SKM-1 treated with dmso at 0.1 percent for 144 hours (cell line): ENCODE measurements around the gene NCKAP5.

Source experiments
- DNase-seq: peaks from one replicate; lab custom pipeline; 2025; ENCODE audit not compliant: unreplicated experiment; lab: John Stamatoyannopoulos, UW

The NCKAP5 gene

DNA sequence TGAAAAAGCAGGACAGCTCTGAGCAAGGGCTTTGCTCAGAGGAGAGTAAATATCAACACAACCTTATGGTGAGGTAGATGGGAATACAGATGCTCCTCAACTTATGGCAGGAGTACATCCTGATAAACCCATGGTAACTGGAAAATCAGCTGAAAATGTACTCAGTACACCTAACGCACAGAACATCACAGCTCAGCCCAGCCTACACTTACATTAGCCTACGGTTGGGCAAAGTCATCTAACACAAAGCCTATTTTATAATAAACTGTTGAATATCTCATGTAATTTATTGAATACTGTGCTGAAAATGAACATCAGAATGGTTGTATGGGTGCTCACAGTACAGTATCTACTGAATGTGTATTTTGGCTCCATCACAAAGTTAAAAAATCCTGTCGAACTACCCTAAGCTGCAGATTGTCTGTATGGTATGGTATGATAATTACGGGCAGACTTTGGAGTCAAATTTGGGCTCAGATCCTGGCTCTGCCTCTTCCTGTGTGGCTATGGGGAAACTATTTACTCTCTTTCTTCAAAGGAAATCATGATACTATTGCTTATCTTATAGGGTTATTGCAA is 778.0 kb downstream of the NCKAP5 start:
- no peak for DNase-seq

GRCh38 chr2:132789066-132789465 is 779.2 kb downstream of the NCKAP5 start:
- DNase-seq, result no peak

- no peak for DNase-seq
These were observed 779.9 kb downstream of the NCKAP5 start for GRCh38 chr2:132788310-132788838.

- DNase-seq, result no peak
These were observed 784.4 kb downstream of the NCKAP5 start for GRCh38 chr2:132783883-132784282.

DNA sequence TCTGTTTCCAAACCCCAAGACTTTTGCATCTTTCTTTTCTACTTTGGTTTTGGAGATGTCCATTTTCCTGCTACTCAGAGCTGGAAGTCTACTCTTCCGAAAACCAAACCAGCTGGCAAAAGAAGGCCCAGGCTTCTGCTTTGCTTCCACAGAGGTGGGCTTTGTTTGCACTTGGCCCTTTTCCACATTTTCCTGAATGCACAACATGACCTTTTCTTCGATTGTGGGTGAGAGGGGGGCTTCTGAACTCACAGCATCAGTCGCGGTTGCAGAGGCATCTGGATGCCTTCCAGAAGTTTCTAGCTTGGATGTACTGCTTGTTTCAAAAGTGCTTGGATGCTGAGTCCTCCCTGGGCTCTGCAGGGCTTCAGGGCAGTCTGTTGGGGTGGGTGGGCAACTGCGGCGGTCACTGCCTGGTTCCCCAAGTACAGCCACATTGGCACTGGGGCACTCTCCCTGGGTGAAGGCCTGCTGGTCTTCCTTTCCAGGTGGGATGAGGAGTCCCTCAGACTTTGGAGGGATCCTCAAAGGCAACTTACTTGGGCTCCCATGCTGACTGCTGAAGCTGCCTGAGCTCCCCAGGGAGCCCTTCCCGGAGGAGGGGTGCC is 786.0 kb downstream of the NCKAP5 start:
- DNase-seq, result no peak

- no peak for DNase-seq
These were observed 787.6 kb downstream of the NCKAP5 start for GRCh38 chr2:132780651-132781050.

- DNase-seq, result no peak
These were observed 789.0 kb downstream of the NCKAP5 start for GRCh38 chr2:132779206-132779721.

- no peak for DNase-seq
These were observed 792.0 kb downstream of the NCKAP5 start for GRCh38 chr2:132776287-132776686.

DNA sequence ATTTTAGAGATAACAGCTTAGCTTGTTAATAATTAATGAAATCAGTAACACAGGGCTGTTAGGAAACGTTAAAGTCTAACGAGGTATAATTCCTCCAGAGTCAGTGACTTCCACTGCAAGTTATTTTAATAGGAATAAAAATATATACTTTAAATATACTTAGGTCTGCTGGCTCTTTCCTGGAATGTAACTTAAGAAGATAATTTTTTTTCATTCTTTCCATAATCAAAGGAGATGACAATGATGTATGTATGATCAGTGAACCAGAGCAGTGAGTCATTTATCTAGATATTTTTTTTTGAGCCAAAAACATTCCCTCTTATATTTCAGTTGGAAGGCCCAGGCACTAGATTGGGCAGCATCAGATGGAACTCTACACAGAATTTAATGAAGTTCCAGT is 794.1 kb downstream of the NCKAP5 start:
- no peak for DNase-seq

DNA sequence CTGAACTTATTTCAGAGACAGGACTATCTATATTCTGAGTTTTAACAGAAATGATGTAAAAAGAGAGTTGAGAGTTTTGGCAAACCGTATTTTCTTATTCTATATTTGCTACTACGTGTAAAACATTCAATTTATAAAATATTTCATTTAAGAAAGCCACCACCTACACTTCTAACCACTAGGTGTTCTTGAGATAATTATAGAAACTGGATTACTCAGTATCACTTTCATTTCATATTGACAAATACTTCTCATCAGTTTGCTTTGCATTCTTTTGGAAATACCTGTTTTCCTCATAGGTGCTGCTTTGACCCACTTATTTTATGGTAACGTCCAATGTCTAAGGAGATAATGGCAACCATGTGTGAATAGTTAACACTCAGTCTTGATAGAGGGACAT is 794.9 kb downstream of the NCKAP5 start:
- DNase-seq, result no peak

- no peak for DNase-seq
These were observed 795.9 kb downstream of the NCKAP5 start for GRCh38 chr2:132772340-132772739.

DNA sequence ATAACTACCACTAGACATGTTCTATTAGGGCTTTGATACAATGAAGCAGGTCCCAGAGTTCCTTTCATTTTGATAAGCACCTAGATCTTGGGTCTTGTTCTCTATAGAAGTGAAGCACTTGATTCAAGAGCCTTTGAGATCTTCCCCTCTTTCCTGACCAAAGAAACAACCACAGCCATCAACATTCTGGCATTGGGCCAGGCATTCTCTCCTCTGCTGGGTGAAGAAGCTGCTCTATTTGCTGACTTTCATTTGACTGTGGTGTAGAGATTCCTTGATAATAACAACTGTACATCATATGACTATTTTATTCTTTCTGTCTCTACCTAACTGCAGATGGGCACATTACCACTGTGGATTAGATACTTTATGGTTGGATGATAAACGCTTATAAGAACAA is 801.7 kb downstream of the NCKAP5 start:
- DNase-seq, result no peak

DNA sequence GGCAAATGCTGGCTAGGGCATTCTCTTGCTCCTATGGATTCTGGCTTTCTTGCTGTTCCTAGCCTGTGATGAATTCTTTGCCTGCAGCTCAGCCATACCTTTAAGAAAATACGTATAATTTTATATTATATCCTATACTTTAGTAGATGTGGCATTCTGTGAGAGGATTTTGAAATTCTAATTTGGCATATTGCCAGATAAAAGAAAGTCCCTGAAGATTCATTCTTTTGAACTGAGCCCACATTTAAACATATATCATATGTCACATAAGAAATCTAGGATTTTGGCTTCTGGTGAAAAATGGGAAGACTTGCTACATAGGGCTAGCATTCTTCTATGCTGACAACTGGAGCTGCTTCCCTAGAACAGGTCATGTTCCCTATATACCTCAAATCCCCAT is 806.8 kb downstream of the NCKAP5 start:
- no peak for DNase-seq

GRCh38 chr2:132760971-132761370 is 807.3 kb downstream of the NCKAP5 start:
- no peak for DNase-seq

DNA sequence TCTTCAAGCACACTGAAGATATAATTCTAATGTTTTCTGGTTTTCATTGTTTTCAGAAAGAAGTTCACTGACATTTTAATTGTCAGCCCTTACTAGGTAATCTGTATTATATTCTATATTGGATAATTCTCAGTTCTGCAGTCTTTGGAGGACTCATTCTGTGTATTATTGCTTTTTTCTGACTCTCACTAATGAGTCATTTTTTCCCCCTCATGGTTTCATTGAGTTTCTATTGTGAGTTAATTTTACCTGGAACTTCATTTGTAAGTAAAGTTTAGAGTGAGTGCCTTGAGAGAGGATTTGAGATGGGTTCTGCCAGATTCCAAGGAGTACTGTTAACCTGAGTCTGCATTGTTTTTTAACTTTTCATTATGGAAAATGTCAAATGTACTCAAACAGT is 807.9 kb downstream of the NCKAP5 start:
- no peak for DNase-seq

DNA sequence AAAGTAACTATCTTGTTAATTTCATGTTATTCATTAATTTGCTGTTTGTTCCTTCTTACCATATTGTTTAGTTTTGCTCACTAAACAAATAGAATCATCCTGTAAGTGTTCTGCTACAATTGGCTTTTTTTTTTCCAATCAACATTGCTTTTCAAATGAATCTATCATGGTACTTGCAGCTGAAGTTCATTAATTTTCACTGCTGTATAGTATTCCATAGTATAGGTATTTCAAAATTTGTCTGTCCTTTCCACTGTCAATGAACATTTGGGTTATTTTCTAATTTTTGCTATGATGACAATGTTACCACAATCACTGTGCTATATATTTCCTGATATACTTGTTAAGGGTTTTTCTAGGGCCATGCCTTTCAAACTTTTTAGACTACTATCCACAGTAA is 809.3 kb downstream of the NCKAP5 start:
- no peak for DNase-seq

DNA sequence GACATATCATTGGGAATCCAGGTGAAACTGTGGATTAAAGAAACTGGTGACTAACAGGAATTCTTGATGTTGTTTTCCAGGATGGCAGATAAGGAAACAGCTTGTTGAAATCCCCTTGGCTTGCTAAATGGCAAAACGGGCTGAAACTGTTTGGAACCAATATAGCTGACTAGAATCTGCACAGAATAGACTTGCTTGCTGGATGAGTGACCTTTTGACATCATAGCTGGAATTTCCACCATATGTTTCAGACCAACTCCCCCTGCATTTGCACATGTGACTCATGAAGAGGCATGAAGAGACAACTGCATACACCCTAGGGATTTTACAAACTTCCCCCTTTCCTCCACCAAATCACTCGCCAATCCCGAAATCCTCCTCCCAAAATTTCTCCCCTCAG is 810.6 kb downstream of the NCKAP5 start:
- no peak for DNase-seq

DNA sequence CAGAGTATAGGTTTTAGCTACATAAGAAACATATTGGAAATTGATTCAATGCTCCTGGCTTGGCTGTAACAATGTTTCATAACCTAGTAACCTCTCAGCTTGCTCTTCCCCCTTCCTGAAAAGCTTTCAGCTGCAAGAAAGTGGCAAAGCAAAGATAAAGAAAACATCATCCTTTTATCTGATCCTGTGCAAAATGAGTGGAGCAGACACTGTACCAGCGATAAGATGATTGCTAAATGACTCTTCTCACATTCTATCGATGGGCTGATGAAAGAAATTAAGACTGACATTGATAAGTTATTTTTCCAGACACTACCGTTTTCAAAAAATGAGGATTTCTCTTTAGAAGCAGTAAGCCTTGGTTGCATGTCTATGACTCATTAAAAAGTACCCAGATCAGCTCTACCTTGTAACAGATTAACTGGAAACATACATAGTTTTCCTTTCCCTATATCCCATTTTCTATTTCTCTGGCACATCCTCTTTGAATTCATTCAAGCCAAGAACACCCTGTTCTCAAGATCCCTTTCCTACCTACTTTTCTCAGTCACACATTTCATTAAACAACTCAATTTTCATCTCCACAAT is 811.2 kb downstream of the NCKAP5 start:
- no peak for DNase-seq

DNA sequence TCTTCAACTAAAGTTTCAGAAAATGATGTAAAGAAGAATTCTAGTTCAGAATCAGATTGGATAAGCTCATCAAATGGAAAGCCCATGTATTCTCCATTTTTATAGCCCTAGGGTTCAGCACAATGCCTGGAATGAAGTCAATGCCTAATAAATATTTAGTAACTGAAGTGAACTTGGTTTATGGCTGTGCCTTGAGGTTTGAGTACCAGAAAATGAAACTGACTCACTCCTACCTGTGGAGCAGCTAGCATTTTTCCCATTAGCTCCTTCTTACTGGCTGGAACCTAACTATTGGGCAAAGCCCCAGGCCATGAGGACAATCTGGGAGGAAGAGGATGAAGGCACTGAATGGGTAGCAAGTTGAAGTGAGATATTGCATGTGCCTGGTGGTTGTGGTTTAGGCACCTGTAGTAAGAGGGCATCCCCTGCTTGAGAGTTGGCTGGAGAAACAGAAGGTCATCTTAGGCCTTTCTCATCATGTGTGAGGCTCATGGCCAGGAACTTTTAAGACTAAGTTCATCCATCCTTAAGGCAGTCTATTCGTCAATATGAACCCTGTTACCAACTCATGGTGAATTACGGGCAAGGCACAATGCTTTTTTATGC is 813.3 kb downstream of the NCKAP5 start:
- no peak for DNase-seq

DNA sequence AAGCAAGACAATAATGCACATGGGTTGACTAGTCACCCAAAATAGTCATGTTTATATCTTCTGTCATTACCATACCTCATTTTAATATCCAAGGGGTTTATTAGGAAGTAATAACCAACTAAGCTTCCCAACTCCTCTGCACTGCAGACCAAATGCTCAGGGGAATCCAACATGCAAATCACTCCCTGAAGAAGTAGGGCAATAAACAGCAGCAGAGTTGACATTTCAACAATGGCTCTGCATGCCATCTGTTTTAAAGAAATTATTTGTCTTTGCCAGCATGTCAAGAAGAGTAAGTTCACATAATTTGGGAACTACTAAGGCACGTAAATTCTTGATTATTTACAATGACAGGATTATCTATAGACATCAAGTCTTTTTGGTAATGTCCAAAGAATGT is 813.9 kb downstream of the NCKAP5 start:
- no peak for DNase-seq

- no peak for DNase-seq
These were observed 815.6 kb downstream of the NCKAP5 start for GRCh38 chr2:132752421-132753206.
